HTERT RPE-1 (cell line): ENCODE data around the gene BRD9.

Experiments
- in situ Hi-C: fragments of 300-500 bp; cut with MboI; formaldehyde crosslinking; loops from 4 replicates; pipeline ENCODE4 v1.14.3; 2020; ENCODE audit warnings: low sequenced_read_pairs

BRD9 gene

DNA sequence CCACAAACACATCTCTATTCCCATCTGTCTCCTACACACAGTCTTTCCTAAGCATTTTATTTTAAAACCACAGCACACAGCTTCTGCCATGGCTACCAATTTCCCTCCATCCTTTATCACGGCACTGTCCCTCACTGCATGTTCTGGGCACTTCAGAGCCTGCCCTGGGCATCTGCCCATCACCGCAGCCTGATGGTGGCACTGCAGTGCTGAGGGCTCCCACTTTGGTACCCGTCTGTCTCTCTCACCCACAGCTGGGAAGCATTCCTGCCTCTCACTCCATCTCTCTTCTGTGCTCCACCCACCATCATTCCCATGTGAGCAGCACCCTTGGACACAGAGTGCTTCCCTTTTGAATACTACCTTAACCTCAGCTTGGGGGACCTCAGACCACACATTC lies 73.5 kb downstream of the BRD9 start:
- in situ Hi-C loops: no loop called here

DNA sequence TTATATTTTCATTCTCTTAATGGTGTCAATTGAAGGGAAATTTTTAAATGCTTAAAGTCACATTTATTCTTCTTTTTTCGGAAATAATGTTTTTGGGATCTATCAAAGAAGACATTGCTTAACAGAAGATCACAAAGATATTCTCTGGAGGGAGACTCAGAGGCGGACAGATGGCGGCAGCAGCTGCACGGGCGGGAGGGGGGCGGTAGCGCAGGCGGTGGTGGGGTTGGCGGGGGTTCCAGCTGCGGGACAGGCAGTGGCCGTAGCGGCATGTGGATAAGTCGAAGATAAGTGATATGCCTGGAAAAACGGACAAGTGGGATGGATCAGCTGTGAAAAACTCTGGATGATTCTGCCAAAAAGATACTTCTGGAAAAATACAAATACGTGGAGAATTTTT lies 76.4 kb downstream of the BRD9 start:
- in situ Hi-C loops: no loop called here

DNA sequence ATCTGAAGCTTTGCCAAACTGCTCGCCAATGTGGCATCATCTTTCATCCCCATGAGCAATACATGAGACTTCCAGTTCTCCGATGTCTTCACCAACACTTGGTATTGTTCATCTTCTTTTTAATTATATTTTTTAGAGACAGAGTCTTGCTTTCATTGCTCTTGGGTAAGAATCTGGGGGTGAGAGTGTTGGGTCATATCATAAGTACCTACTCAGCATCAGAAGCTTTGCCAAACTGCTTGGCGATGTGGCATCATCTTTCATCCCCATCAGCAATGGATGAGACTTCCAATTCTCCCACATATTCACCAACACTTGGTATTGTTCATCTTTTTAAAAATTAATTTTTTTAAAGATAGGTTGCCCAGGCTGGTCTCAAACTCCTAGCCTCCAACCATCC lies 77.2 kb downstream of the BRD9 start:
- in situ Hi-C loops: no loop called here
